IMR-90 (cell line): ENCODE data around the gene MIEF1. TPM values are rescaled to one million over a fixed set of nuclear protein-coding genes. Genes with fewer than 3 reads are reported as not detected.

Source experiments
- ATAC-seq: fragments of 200-7000 bp; cut with Tn5 transposase; 2 replicates; pipeline ENCODE4 v1.9.1; 2020; ENCODE audit warnings: low read depth, mild to moderate bottlenecking, moderate library complexity
- BruUV-seq: library from RNA; stranded (reverse); fragments of 400-500 nt; replicated peaks from 2 replicates; lab custom pipeline; 2021; lab: Mats Ljungman, UMichigan
- CTCF ChIA-PET: fragments of 300-600 bp; formaldehyde crosslinking; extraction: SDS; loops from one replicate; lab custom pipeline; 2021; ENCODE audit warnings: antibody characterized with exemption; lab: Yijun Ruan, JAX
- POLR2A ChIA-PET: fragments of 300-600 bp; sonication (Branson Sonifier 250); formaldehyde crosslinking; loops from one replicate; lab custom pipeline; 2022; ENCODE audit warnings: antibody characterized with exemption; ENCODE audit not compliant: unreplicated experiment; lab: Charles Lee
- DNase-seq: peaks from one replicate; pipeline ENCODE4 v3.0.0; 2013
- H2AFZ ChIP-seq: replicated peaks from 2 replicates; pipeline ENCODE3; 2013; ENCODE audit warnings: low read length, mild to moderate bottlenecking; ENCODE audit not compliant: poor library complexity
- H2AK5ac ChIP-seq: 2 replicates; pipeline ENCODE4 v1.6.1; 2013; ENCODE audit warnings: low read depth, low read length, inconsistent platforms
- H2AK9ac ChIP-seq: replicated peaks from 2 replicates; pipeline ENCODE3; 2013; ENCODE audit warnings: mild to moderate bottlenecking, low read depth, low read length, moderate library complexity; ENCODE audit not compliant: poor library complexity
- H2BK120ac ChIP-seq: 2 replicates; pipeline ENCODE4 v1.6.1; 2013; ENCODE audit warnings: low read depth, low read length, inconsistent platforms
- H2BK15ac ChIP-seq: 3 replicates; pipeline ENCODE4 v1.6.1; 2013; ENCODE audit warnings: low read depth, low read length, inconsistent platforms
- H2BK20ac ChIP-seq: 2 replicates; pipeline ENCODE4 v1.6.1; 2013; ENCODE audit warnings: low read depth, mild to moderate bottlenecking, inconsistent platforms, low read length, moderate library complexity
- H2BK5ac ChIP-seq: 2 replicates; pipeline ENCODE4 v1.6.1; 2013; ENCODE audit warnings: mild to moderate bottlenecking, low read depth, low read length, inconsistent platforms; ENCODE audit not compliant: poor library complexity, severe bottlenecking
- H3K14ac ChIP-seq: replicated peaks from 2 replicates; pipeline ENCODE4 v1.6.1; 2013; ENCODE audit warnings: low read depth, low read length, inconsistent platforms
- H3K18ac ChIP-seq: 2 replicates; pipeline ENCODE4 v1.6.1; 2013; ENCODE audit warnings: low read depth, low read length, control low read depth
- H3K23ac ChIP-seq: 2 replicates; pipeline ENCODE4 v1.6.1; 2013; ENCODE audit warnings: low read depth, low read length, inconsistent platforms
- H3K27ac ChIP-seq: 2 replicates; pipeline ENCODE4 v1.5.1; 2013; ENCODE audit warnings: mild to moderate bottlenecking, control low read depth, low read length; ENCODE audit not compliant: insufficient read depth
- H3K27me3 ChIP-seq: 2 replicates; pipeline ENCODE4 v1.6.1; 2013; ENCODE audit warnings: low read length; ENCODE audit not compliant: control insufficient read depth, insufficient read depth
- H3K36me3 ChIP-seq: 2 replicates; pipeline ENCODE4 v1.6.1; 2013; ENCODE audit warnings: low read length, mixed read lengths; ENCODE audit not compliant: control insufficient read depth, insufficient read depth
- H3K4ac ChIP-seq: 2 replicates; pipeline ENCODE4 v1.6.1; 2013; ENCODE audit warnings: low read depth, low read length, inconsistent platforms
- H3K4me1 ChIP-seq: 2 replicates; pipeline ENCODE4 v1.6.1; 2013; ENCODE audit warnings: low read length, mixed read lengths; ENCODE audit not compliant: control insufficient read depth, insufficient read depth
- H3K4me2 ChIP-seq: 2 replicates; pipeline ENCODE4 v1.6.1; 2013; ENCODE audit warnings: low read depth, mild to moderate bottlenecking, control low read depth, low read length, moderate library complexity
- H3K4me3 ChIP-seq: 2 replicates; pipeline ENCODE4 v1.5.1; 2013; ENCODE audit warnings: low read depth, mild to moderate bottlenecking, control low read depth, low read length, moderate library complexity; ENCODE audit not compliant: insufficient read depth
- H3K56ac ChIP-seq: 2 replicates; pipeline ENCODE4 v1.6.1; 2013; ENCODE audit warnings: low read length, inconsistent platforms; ENCODE audit not compliant: insufficient read depth; ENCODE audit errors: extremely low read depth
- H3K79me1 ChIP-seq, 2 experiments: 2 replicates each; pipeline ENCODE4 v1.6.1; 2013; ENCODE audit warnings: low read length in 2 of 2, inconsistent platforms in 1 of 2, low read depth in 1 of 2
- H3K9ac ChIP-seq: 2 replicates; pipeline ENCODE4 v1.6.1; 2013; ENCODE audit warnings: low read depth, low read length, control low read depth
- H3K9me1 ChIP-seq: 2 replicates; pipeline ENCODE4 v1.6.1; 2013; ENCODE audit warnings: low read length, inconsistent platforms; ENCODE audit not compliant: insufficient read depth
- H3K9me3 ChIP-seq: 2 replicates; pipeline ENCODE4 v1.6.1; 2013; ENCODE audit warnings: low read length; ENCODE audit not compliant: control insufficient read depth, insufficient read depth
- H4K20me1 ChIP-seq: 2 replicates; pipeline ENCODE4 v1.6.1; 2013; ENCODE audit warnings: low read length, inconsistent platforms; ENCODE audit not compliant: insufficient read depth
- H4K5ac ChIP-seq: 2 replicates; pipeline ENCODE4 v1.6.1; 2013; ENCODE audit warnings: mild to moderate bottlenecking, low read depth, low read length, control low read depth
- H4K8ac ChIP-seq, 2 experiments: 2 replicates each; pipeline ENCODE4 v1.6.1; 2013; ENCODE audit warnings: low read depth in 2 of 2, low read length in 2 of 2, control low read depth in 1 of 2, inconsistent platforms in 1 of 2
- H4K91ac ChIP-seq: 2 replicates; pipeline ENCODE4 v1.6.1; 2013; ENCODE audit warnings: low read depth, low read length, inconsistent platforms; ENCODE audit not compliant: insufficient read depth
- BHLHE40 ChIP-seq: fragments of 150-350 bp; IDR thresholded peaks from 2 replicates; pipeline ENCODE4 v1.6.1; 2016; ENCODE audit warnings: mild to moderate bottlenecking, low read depth, low read length
- NFE2L2 ChIP-seq: fragments of 150-350 bp; IDR thresholded peaks from 2 replicates; pipeline ENCODE4 v1.6.1; 2016; ENCODE audit warnings: low read depth, mild to moderate bottlenecking, low read length
- RFX5 ChIP-seq: IDR thresholded peaks from 2 replicates; pipeline ENCODE4 v1.8.0; 2012; ENCODE audit warnings: low read depth, mild to moderate bottlenecking, low read length, moderate library complexity
- WGBS, 2 experiments: methylation state at CpG; one replicate each; pipeline versions ENCODE4 v1.1.5 to v1.1.7; 2013; ENCODE audit warnings: missing lambda C conversion rate in 2 of 2; ENCODE audit not compliant: insufficient read length in 1 of 2; ENCODE audit errors: extremely low coverage in 2 of 2; 5-methylcytosine and 5-hydroxymethylcytosine counted together
- dilution Hi-C: fragments of 300-500 bp; cut with HindIII; formaldehyde crosslinking; loops from one replicate; pipeline ENCODE4 v1.14.3; 2018; ENCODE audit warnings: low sequenced_read_pairs; ENCODE audit not compliant: unreplicated experiment
- in situ Hi-C: fragments of 300-500 bp; cut with MboI; formaldehyde crosslinking; loops from 3 replicates; pipeline ENCODE4 v1.14.3; 2019; ENCODE audit warnings: low sequenced_read_pairs, inconsistent platforms, mixed read lengths
- intact Hi-C: fragments of 100-400 bp; cut with micrococcal nuclease; formaldehyde crosslinking; loops from 2 replicates; pipeline ENCODE4 v1.10.0; 2022
- polyA plus RNA-seq, 3 experiments: library from polyadenylated mRNA; depleted of rRNA; stranded (reverse); fragments of >200 nt; gene quantifications; 2 replicates each; pipeline ENCODE4 v1.2.3, GENCODE V29; 2012; ENCODE audit warnings: low replicate concordance in 1 of 3
- total RNA-seq: library from RNA; depleted of rRNA; stranded (reverse); fragments of >200 nt; gene quantifications from 2 replicates; pipeline ENCODE4 v1.2.3, GENCODE V29; 2012

MIEF1 gene
- total and polyA plus RNA-seq, 2 of the 4 experiments (the other 2 are of a cell fraction): 9.7 to 16.9 TPM

GRCh38 chr22:39474351-39475111 is 27.6 kb upstream of the MIEF1 start:
- Histone ChIP-seq H3K9me3 (no peaks in the 10 kb centered on the region), H3K36me3 (no peaks in the 10 kb centered on the region), H3K79me1 (no peaks in the 10 kb centered on the region), H3K14ac (peak overlapping the region; percentile 67), H3K56ac (no peak overlapping the region), H2AK5ac (peak overlapping the region; percentile 55; the same call in 1 of the 2 replicates), H2BK120ac (peak overlapping the region; percentile 70), H4K91ac (peak overlapping the region; percentile 69), H2BK5ac (peak overlapping the region; percentile 68), H3K4me1 (peaks cover 40% of the 10 kb centered on the region), H2BK15ac (no peak overlapping the region; the same call in 2 of the 3 replicates), H4K8ac (peak overlapping the region; percentile 39 to 71; a peak in 3 of 4 replicates), H4K5ac (peak overlapping the region; percentile 46), H3K4ac (peak overlapping the region; percentile 73), H3K9me1 (peaks cover 26% of the 10 kb centered on the region), H4K20me1 (no peaks in the 10 kb centered on the region), H3K18ac (peak overlapping the region; percentile 7; the same call in 1 of the 2 replicates), H3K27ac (peak overlapping the region; percentile 71), H3K27me3 (no peaks in the 10 kb centered on the region), H2AFZ (peak overlapping the region; percentile 60), H2AK9ac (peak overlapping the region; percentile 79), H2BK20ac (peak overlapping the region; percentile 75), H3K9ac (peak overlapping the region; percentile 21; the same call in 1 of the 2 replicates), H3K4me3 (no peak overlapping the region), H3K23ac (no peak overlapping the region), H3K4me2 (no peak overlapping the region; the same call in 1 of the 2 replicates)
- dilution Hi-C loops: no loop called here
- 60% methylated on average over 1 of the region's 11 CpGs; no CpG with 5 or more reads in 1 of the 2 experiments for WGBS, 2 experiments
- ChIA-PET CTCF (interaction anchor here (0.5 kb wide), 1 partner anchor 17 kb away, joined by 3 read pairs; no protein-coding TSS in a partner anchor), POLR2A (interaction anchor here (0.6 to 1.3 kb wide), 3 partner anchors 27 to 1206 kb away, joined by 4 to 23 read pairs (median 11); partner anchors contain the start of gene MIEF1)
- peak; percentile 18 for DNase-seq
- no peak for TF ChIP-seq RFX5
- no peak for TF ChIP-seq NFE2L2
- TF ChIP-seq BHLHE40: no peak
- intact Hi-C loops: loop anchor here (1.0 kb wide), 1 partner anchor 20 kb away; no protein-coding TSS in a partner anchor
- ATAC-seq: peak; percentile 74
- in situ Hi-C loops: no loop called here
- no TSS peak for BruUV-seq
